ENCODE measurements around the gene PPFIA2.

Gene PPFIA2

GRCh38 chr12:81723361-81723760 is 35.8 kb downstream of the PPFIA2 start:
- H3K4me3 ChIP-seq (ENCODE audit: low read length in 2 of 2) = no peak overlapping the region
- no peak overlapping the region for H3K18ac ChIP-seq (ENCODE audit: low read length)

GRCh38 chr12:81722004-81722403 is 37.1 kb downstream of the PPFIA2 start:
- Histone ChIP-seq H2BK5ac (ENCODE audit: low read length) (no peak overlapping the region), H2BK15ac (ENCODE audit: low read length) (no peak overlapping the region), H3K4me1 (ENCODE audit: control insufficient read depth in 2 of 2, insufficient read depth in 1 of 2, low read depth in 1 of 2, low read length in 2 of 2) (peaks cover 0 to 2% of the 10 kb centered on the region in 2 donors), H3K36me3 (replicated peaks in 1 of 2; ENCODE audit: control insufficient read depth in 2 of 2, insufficient read depth in 2 of 2, low read length in 2 of 2) (no peaks in the 10 kb centered on the region), H3K4me3 (ENCODE audit: low read length in 2 of 2) (no peak overlapping the region), H3K23ac (ENCODE audit: low read depth, low read length, poor library complexity) (no peak overlapping the region), H3K9me3 (replicated peaks in 1 of 2; ENCODE audit: control insufficient read depth in 2 of 2, insufficient read depth in 1 of 2, low read depth in 1 of 2, low read length in 2 of 2) (no peaks in the 10 kb centered on the region), H3K27ac (replicated peaks; ENCODE audit: low read length) (no peak overlapping the region), H3K4ac (ENCODE audit: low read length) (no peak overlapping the region), H2AK5ac (ENCODE audit: low read depth, low read length) (no peak overlapping the region), H4K8ac (ENCODE audit: low read depth, low read length) (no peak overlapping the region), H2BK120ac (ENCODE audit: low read depth, low read length) (no peak overlapping the region), H2AFZ (ENCODE audit: low read length) (no peak overlapping the region), H3K9ac (ENCODE audit: low read depth, low read length, poor library complexity) (no peak overlapping the region), H3K18ac (ENCODE audit: low read length) (no peak overlapping the region), H3K4me2 (ENCODE audit: insufficient read depth, low read length, poor library complexity, severe bottlenecking) (no peak overlapping the region), H3K27me3 (ENCODE audit: control insufficient read depth in 3 of 3, insufficient read depth in 3 of 3, low read depth in 1 of 3, low read length in 3 of 3) (no peaks in the 10 kb centered on the region), H2BK12ac (ENCODE audit: low read length) (no peak overlapping the region), H4K91ac (ENCODE audit: low read depth, low read length, poor library complexity) (no peak overlapping the region), H3K14ac (ENCODE audit: low read length) (no peak overlapping the region), H3K79me1 (ENCODE audit: low read depth, low read length) (no peaks in the 10 kb centered on the region)
- no peak for DNase-seq (ENCODE audit: low spot score)
- WGBS, 2 donors (ENCODE audit: extremely low coverage in 2 of 2, insufficient read length in 2 of 2, insufficient replicate concordance in 1 of 2) = no CpG with 5 or more reads among the region's 1 CpG

More at GRCh38 chr12:81723361-81723760, 35.8 kb downstream of the PPFIA2 start:
- WGBS, 2 donors (ENCODE audit: extremely low coverage in 2 of 2, insufficient read length in 2 of 2, insufficient replicate concordance in 1 of 2) = no CpG with 5 or more reads among the region's 1 CpG
- no peak for DNase-seq (ENCODE audit: low spot score)
- no peaks in the 10 kb centered on the region for H3K9me3 ChIP-seq (replicated peaks in 1 of 2; ENCODE audit: control insufficient read depth in 2 of 2, insufficient read depth in 1 of 2, low read depth in 1 of 2, low read length in 2 of 2)
- H2BK12ac ChIP-seq (ENCODE audit: low read length) = no peak overlapping the region
- H3K4me2 ChIP-seq (ENCODE audit: insufficient read depth, low read length, poor library complexity, severe bottlenecking) = no peak overlapping the region
- H2BK120ac ChIP-seq (ENCODE audit: low read depth, low read length) = no peak overlapping the region
- no peaks in the 10 kb centered on the region for H3K79me1 ChIP-seq (ENCODE audit: low read depth, low read length)
- H3K9ac ChIP-seq (ENCODE audit: low read depth, low read length, poor library complexity) = no peak overlapping the region
- no peak overlapping the region for H4K91ac ChIP-seq (ENCODE audit: low read depth, low read length, poor library complexity)
- H3K4me1 ChIP-seq (ENCODE audit: control insufficient read depth in 2 of 2, insufficient read depth in 1 of 2, low read depth in 1 of 2, low read length in 2 of 2) = peaks cover 0 to 2% of the 10 kb centered on the region in 2 donors
- no peaks in the 10 kb centered on the region for H3K27me3 ChIP-seq (ENCODE audit: control insufficient read depth in 3 of 3, insufficient read depth in 3 of 3, low read depth in 1 of 3, low read length in 3 of 3)
- no peak overlapping the region for H3K27ac ChIP-seq (replicated peaks; ENCODE audit: low read length)
- no peak overlapping the region for H3K14ac ChIP-seq (ENCODE audit: low read length)
- H2AK5ac ChIP-seq (ENCODE audit: low read depth, low read length) = no peak overlapping the region
- no peak overlapping the region for H2AFZ ChIP-seq (ENCODE audit: low read length)
- no peak overlapping the region for H4K8ac ChIP-seq (ENCODE audit: low read depth, low read length)
- no peak overlapping the region for H3K23ac ChIP-seq (ENCODE audit: low read depth, low read length, poor library complexity)
- H3K36me3 ChIP-seq (replicated peaks in 1 of 2; ENCODE audit: control insufficient read depth in 2 of 2, insufficient read depth in 2 of 2, low read length in 2 of 2) = no peaks in the 10 kb centered on the region
- H2BK15ac ChIP-seq (ENCODE audit: low read length) = no peak overlapping the region
- no peak overlapping the region for H2BK5ac ChIP-seq (ENCODE audit: low read length)
- H3K4ac ChIP-seq (ENCODE audit: low read length) = no peak overlapping the region

- Histone ChIP-seq H3K18ac (ENCODE audit: low read length) (no peak overlapping the region), H3K9me3 (replicated peaks in 1 of 2; ENCODE audit: control insufficient read depth in 2 of 2, insufficient read depth in 1 of 2, low read depth in 1 of 2, low read length in 2 of 2) (no peaks in the 10 kb centered on the region), H3K23ac (ENCODE audit: low read depth, low read length, poor library complexity) (no peak overlapping the region), H3K4me3 (ENCODE audit: low read length in 2 of 2) (no peak overlapping the region), H3K14ac (ENCODE audit: low read length) (no peak overlapping the region), H4K8ac (ENCODE audit: low read depth, low read length) (no peak overlapping the region), H2AK5ac (ENCODE audit: low read depth, low read length) (no peak overlapping the region), H4K91ac (ENCODE audit: low read depth, low read length, poor library complexity) (no peak overlapping the region), H3K27ac (replicated peaks; ENCODE audit: low read length) (no peak overlapping the region), H2AFZ (ENCODE audit: low read length) (no peak overlapping the region), H2BK12ac (ENCODE audit: low read length) (no peak overlapping the region), H3K4me1 (ENCODE audit: control insufficient read depth in 2 of 2, insufficient read depth in 1 of 2, low read depth in 1 of 2, low read length in 2 of 2) (no peaks in the 10 kb centered on the region), H3K27me3 (ENCODE audit: control insufficient read depth in 3 of 3, insufficient read depth in 3 of 3, low read depth in 1 of 3, low read length in 3 of 3) (no peaks in the 10 kb centered on the region), H3K4me2 (ENCODE audit: insufficient read depth, low read length, poor library complexity, severe bottlenecking) (no peak overlapping the region), H2BK15ac (ENCODE audit: low read length) (no peak overlapping the region), H3K9ac (ENCODE audit: low read depth, low read length, poor library complexity) (no peak overlapping the region), H3K36me3 (replicated peaks in 1 of 2; ENCODE audit: control insufficient read depth in 2 of 2, insufficient read depth in 2 of 2, low read length in 2 of 2) (no peaks in the 10 kb centered on the region), H2BK5ac (ENCODE audit: low read length) (no peak overlapping the region), H3K79me1 (ENCODE audit: low read depth, low read length) (no peaks in the 10 kb centered on the region), H2BK120ac (ENCODE audit: low read depth, low read length) (no peak overlapping the region), H3K4ac (ENCODE audit: low read length) (no peak overlapping the region)
- DNase-seq (ENCODE audit: low spot score) = no peak
- no CpG with 5 or more reads among the region's 2 CpGs for WGBS, 2 donors (ENCODE audit: extremely low coverage in 2 of 2, insufficient read length in 2 of 2, insufficient replicate concordance in 1 of 2)
These were observed 40.5 kb downstream of the PPFIA2 start for GRCh38 chr12:81718616-81719015.

- H2BK5ac ChIP-seq (ENCODE audit: low read length) = no peak overlapping the region
- H3K79me1 ChIP-seq (ENCODE audit: low read depth, low read length) = no peaks in the 10 kb centered on the region
- no peak overlapping the region for H3K4ac ChIP-seq (ENCODE audit: low read length)
- no peak overlapping the region for H3K27ac ChIP-seq (replicated peaks; ENCODE audit: low read length)
- no peak overlapping the region for H2BK15ac ChIP-seq (ENCODE audit: low read length)
- no peak overlapping the region for H4K8ac ChIP-seq (ENCODE audit: low read depth, low read length)
- no peak overlapping the region for H3K14ac ChIP-seq (ENCODE audit: low read length)
- no peak overlapping the region for H2BK12ac ChIP-seq (ENCODE audit: low read length)
- H2BK120ac ChIP-seq (ENCODE audit: low read depth, low read length) = no peak overlapping the region
- H3K9ac ChIP-seq (ENCODE audit: low read depth, low read length, poor library complexity) = no peak overlapping the region
- H3K4me3 ChIP-seq (ENCODE audit: low read length in 2 of 2) = no peak overlapping the region
- H3K4me2 ChIP-seq (ENCODE audit: insufficient read depth, low read length, poor library complexity, severe bottlenecking) = no peak overlapping the region
- DNase-seq (ENCODE audit: low spot score) = no peak
- H2AK5ac ChIP-seq (ENCODE audit: low read depth, low read length) = no peak overlapping the region
- no peak overlapping the region for H3K18ac ChIP-seq (ENCODE audit: low read length)
- no peaks in the 10 kb centered on the region for H3K4me1 ChIP-seq (ENCODE audit: control insufficient read depth in 2 of 2, insufficient read depth in 1 of 2, low read depth in 1 of 2, low read length in 2 of 2)
- no peak overlapping the region for H4K91ac ChIP-seq (ENCODE audit: low read depth, low read length, poor library complexity)
- no peak overlapping the region for H3K23ac ChIP-seq (ENCODE audit: low read depth, low read length, poor library complexity)
- H3K9me3 ChIP-seq (replicated peaks in 1 of 2; ENCODE audit: control insufficient read depth in 2 of 2, insufficient read depth in 1 of 2, low read depth in 1 of 2, low read length in 2 of 2) = no peaks in the 10 kb centered on the region
- H3K36me3 ChIP-seq (replicated peaks in 1 of 2; ENCODE audit: control insufficient read depth in 2 of 2, insufficient read depth in 2 of 2, low read length in 2 of 2) = no peaks in the 10 kb centered on the region
- no peak overlapping the region for H2AFZ ChIP-seq (ENCODE audit: low read length)
- no CpG with 5 or more reads among the region's 3 CpGs for WGBS, 2 donors (ENCODE audit: extremely low coverage in 2 of 2, insufficient read length in 2 of 2, insufficient replicate concordance in 1 of 2)
- H3K27me3 ChIP-seq (ENCODE audit: control insufficient read depth in 3 of 3, insufficient read depth in 3 of 3, low read depth in 1 of 3, low read length in 3 of 3) = no peaks in the 10 kb centered on the region
These were observed 46.6 kb downstream of the PPFIA2 start for GRCh38 chr12:81712536-81712935.

Measured in neuronal stem cell (in vitro differentiated cells).